K562 (cell line): Measurements from ENCODE around the gene CADM2.

Source experiments
- CSDE1 ChIP-seq, 2 experiments: fragments of 450-650 bp; IDR thresholded peaks; 2 replicates each; pipeline ENCODE4 v1.6.1; 2016; ENCODE audit warnings: mild to moderate bottlenecking in 1 of 2
- SMARCA5 ChIP-seq: fragments of 450-650 bp; IDR thresholded peaks from 2 replicates; pipeline ENCODE4 v1.6.1; 2016
- SP1 ChIP-seq: sonication (generic); formaldehyde crosslinking; IDR thresholded peaks from 2 replicates; pipeline ENCODE4 v1.8.1; 2022; ENCODE audit warnings: mild to moderate bottlenecking, missing genetic modification reagents
- TEAD4 ChIP-seq, 2 experiments: sonication (generic) in 1 of 2; formaldehyde crosslinking in 1 of 2; IDR thresholded peaks; 2 replicates each; pipeline versions ENCODE4 v1.6.1 to v1.8.0; 2012 to 2022; ENCODE audit warnings: borderline replicate concordance in 1 of 2, inconsistent platforms in 1 of 2, low read length in 1 of 2, mild to moderate bottlenecking in 1 of 2, missing genetic modification reagents in 1 of 2
- ZNF140 ChIP-seq: fragments of 250-450 bp; sonication (Bioruptor Pico); IDR thresholded peaks from 2 replicates; pipeline ENCODE4 v1.8.0; 2021; ENCODE audit warnings: moderate library complexity, mild to moderate bottlenecking, inconsistent platforms

DNA sequence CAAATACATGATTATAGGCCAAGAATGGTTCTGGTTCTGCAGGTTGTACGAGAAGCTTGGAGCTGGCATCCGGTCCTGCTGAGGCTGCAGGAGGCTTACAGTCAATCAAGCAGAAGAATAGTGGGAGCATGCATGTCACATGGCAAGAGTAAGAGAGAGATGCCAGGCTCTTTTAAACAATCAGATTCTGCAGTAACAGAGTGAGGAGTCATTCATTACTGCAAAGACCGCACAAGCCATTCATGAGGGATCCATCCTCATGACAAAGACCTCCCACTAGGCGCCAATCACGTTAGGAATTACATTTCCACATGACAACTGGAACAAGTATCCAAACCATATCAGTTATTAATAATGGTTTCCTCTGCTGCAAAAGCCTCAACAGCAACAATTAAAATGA, 536.8 kb downstream of the CADM2 start:
- no peak for TF ChIP-seq CSDE1 (IDR thresholded peaks at IDR 0.05)
- no peak for TF ChIP-seq TEAD4 (IDR thresholded peaks at IDR 0.05; ENCODE audit: low read length)
- no peak for TF ChIP-seq TEAD4 (CRISPR knock-in tag; IDR thresholded peaks at IDR 0.05; ENCODE audit: borderline replicate concordance)
- no peak for TF ChIP-seq SMARCA5
- no peak for TF ChIP-seq ZNF140
- no peak for TF ChIP-seq SP1 (CRISPR knock-in tag)
